GM08714 (cell line): ENCODE results near the gene DNAH2.

ENCODE experiments used
- H3K4me3 ChIP-seq: fragments of 200-500 bp; sonication (Bioruptor generic); 2 replicates; pipeline ENCODE4 v1.5.1; 2014; ENCODE audit warnings: mild to moderate bottlenecking, low read length, inconsistent platforms
- ZNF274 ChIP-seq: IDR thresholded peaks from 2 replicates; pipeline ENCODE4 v1.6.1; 2012; ENCODE audit warnings: mild to moderate bottlenecking, low read depth, low read length

Gene DNAH2

GRCh38 chr17:7842380-7843256, 125.1 kb downstream of the DNAH2 start:
- no peak for TF ChIP-seq ZNF274
- H3K4me3 ChIP-seq, result peak overlapping the region; percentile 70

- peak overlapping the region; percentile 70 for H3K4me3 ChIP-seq
- no peak for TF ChIP-seq ZNF274
Measured at GRCh38 chr17:7843257-7843535, 125.7 kb downstream of the DNAH2 start.

GRCh38 chr17:7843536-7844291, 126.2 kb downstream of the DNAH2 start:
- peak overlapping the region; percentile 88 for H3K4me3 ChIP-seq
- TF ChIP-seq ZNF274, result no peak

- TF ChIP-seq ZNF274, result no peak
- peak overlapping the region; percentile 88 for H3K4me3 ChIP-seq
Measured at GRCh38 chr17:7844292-7845154, 127.0 kb downstream of the DNAH2 start.

- no peak for TF ChIP-seq ZNF274
- H3K4me3 ChIP-seq, result peak overlapping the region; percentile 88; the same call in 1 of the 2 replicates
Measured at GRCh38 chr17:7845359-7846062, 128.0 kb downstream of the DNAH2 start.

GRCh38 chr17:7846063-7846735, 128.7 kb downstream of the DNAH2 start:
- no peak overlapping the region for H3K4me3 ChIP-seq
- no peak for TF ChIP-seq ZNF274

- TF ChIP-seq ZNF274, result no peak
Measured at GRCh38 chr17:7846765-7847661, 129.5 kb downstream of the DNAH2 start.

GRCh38 chr17:7848131-7848579, 130.6 kb downstream of the DNAH2 start:
- TF ChIP-seq ZNF274, result no peak
- H3K4me3 ChIP-seq, result no peak overlapping the region

More at GRCh38 chr17:7846765-7847661, 129.5 kb downstream of the DNAH2 start:
- no peak overlapping the region for H3K4me3 ChIP-seq

GRCh38 chr17:7848739-7849129, 131.2 kb downstream of the DNAH2 start:
- TF ChIP-seq ZNF274, result no peak
- H3K4me3 ChIP-seq, result no peak overlapping the region

GRCh38 chr17:7849130-7849750, 131.7 kb downstream of the DNAH2 start:
- no peak overlapping the region for H3K4me3 ChIP-seq
- no peak for TF ChIP-seq ZNF274

- no peak overlapping the region for H3K4me3 ChIP-seq
- no peak for TF ChIP-seq ZNF274
Measured at GRCh38 chr17:7849751-7850504, 132.4 kb downstream of the DNAH2 start.
